H9 (cell line): ENCODE data around the gene PIP4K2A. TPM values are rescaled to one million over a fixed set of nuclear protein-coding genes. Genes with fewer than 3 reads are reported as not detected.
"Not testable (repeated sequence)": the region's sequence is repeated elsewhere in the genome, so short reads cannot be mapped to it uniquely, and the experiment has no call there.

Source experiments
- DNase-seq: peaks from one replicate; pipeline ENCODE4 v3.0.0-alpha.2; 2017
- H2AFZ ChIP-seq: one replicate; pipeline ENCODE4 v1.6.1; 2013; ENCODE audit warnings: mild to moderate bottlenecking, low read length, control low read depth, moderate library complexity
- H2AK5ac ChIP-seq: 2 replicates; pipeline ENCODE4 v1.6.1; 2013; ENCODE audit warnings: low read length, control low read depth, mixed read lengths; ENCODE audit not compliant: insufficient read length
- H2BK120ac ChIP-seq: one replicate; pipeline ENCODE4 v1.6.1; 2013; ENCODE audit warnings: low read depth, mild to moderate bottlenecking, low read length, control low read depth, inconsistent platforms; ENCODE audit not compliant: poor library complexity, severe bottlenecking
- H2BK12ac ChIP-seq: 2 replicates; pipeline ENCODE4 v1.6.1; 2013; ENCODE audit warnings: low read length, control low read depth, mixed read lengths, low read depth; ENCODE audit not compliant: insufficient read length
- H2BK15ac ChIP-seq: 2 replicates; pipeline ENCODE4 v1.6.1; 2013; ENCODE audit warnings: low read depth, low read length, control low read depth
- H2BK20ac ChIP-seq: one replicate; pipeline ENCODE4 v1.6.1; 2013; ENCODE audit warnings: low read depth, mild to moderate bottlenecking, low read length, control low read depth, inconsistent platforms; ENCODE audit not compliant: poor library complexity, severe bottlenecking
- H2BK5ac ChIP-seq: 2 replicates; pipeline ENCODE4 v1.6.1; 2013; ENCODE audit warnings: low read length, control low read depth, mixed read lengths; ENCODE audit not compliant: insufficient read length
- H3K14ac ChIP-seq: 2 replicates; pipeline ENCODE4 v1.6.1; 2013; ENCODE audit warnings: low read length, control low read depth; ENCODE audit not compliant: insufficient read depth
- H3K18ac ChIP-seq: 2 replicates; pipeline ENCODE4 v1.6.1; 2013; ENCODE audit warnings: low read depth, mild to moderate bottlenecking, mixed read lengths, low read length, control low read depth; ENCODE audit not compliant: insufficient read length
- H3K23ac ChIP-seq: 2 replicates; pipeline ENCODE4 v1.6.1; 2013; ENCODE audit warnings: low read length, control low read depth, mixed read lengths, low read depth; ENCODE audit not compliant: insufficient read length
- H3K23me2 ChIP-seq: 2 replicates; pipeline ENCODE4 v1.6.1; 2013; ENCODE audit warnings: low read depth, mild to moderate bottlenecking, mixed read lengths, low read length, control low read depth; ENCODE audit not compliant: insufficient read length, poor library complexity, severe bottlenecking
- H3K27ac ChIP-seq: 2 replicates; pipeline ENCODE4 v1.5.1; 2013; ENCODE audit warnings: low read length, control low read depth, mixed read lengths, low read depth; ENCODE audit not compliant: insufficient read length
- H3K27me3 ChIP-seq: 2 replicates; pipeline ENCODE4 v1.6.1; 2013; ENCODE audit warnings: low read length, control low read depth, inconsistent platforms; ENCODE audit not compliant: insufficient read depth
- H3K4ac ChIP-seq: 2 replicates; pipeline ENCODE4 v1.6.1; 2013; ENCODE audit warnings: low read depth, mild to moderate bottlenecking, control low read depth, inconsistent platforms, low read length, moderate library complexity
- H3K4me1 ChIP-seq: 2 replicates; pipeline ENCODE4 v1.6.1; 2013; ENCODE audit warnings: low read length, control low read depth, inconsistent platforms; ENCODE audit not compliant: insufficient read depth
- H3K4me2 ChIP-seq: 2 replicates; pipeline ENCODE4 v1.6.1; 2013; ENCODE audit warnings: low read length, control low read depth, mixed read lengths; ENCODE audit not compliant: insufficient read length, insufficient read depth
- H3K56ac ChIP-seq: 2 replicates; pipeline ENCODE4 v1.6.1; 2013; ENCODE audit warnings: low read depth, mild to moderate bottlenecking, mixed read lengths, low read length, control low read depth; ENCODE audit not compliant: insufficient read length
- H3K79me1 ChIP-seq: 2 replicates; pipeline ENCODE4 v1.6.1; 2013; ENCODE audit warnings: low read depth, mild to moderate bottlenecking, moderate library complexity, low read length, control low read depth, inconsistent platforms; ENCODE audit not compliant: insufficient read depth, poor library complexity, severe bottlenecking
- H3K79me2 ChIP-seq: 2 replicates; pipeline ENCODE4 v1.6.1; 2013; ENCODE audit warnings: low read length, control low read depth, inconsistent platforms; ENCODE audit not compliant: insufficient read depth
- H3K9ac ChIP-seq: 2 replicates; pipeline ENCODE4 v1.6.1; 2013; ENCODE audit warnings: low read length, control low read depth, mixed read lengths; ENCODE audit not compliant: insufficient read length; ENCODE audit errors: extremely low read depth
- H3K9me3 ChIP-seq: one replicate; pipeline ENCODE4 v1.6.1; 2013; ENCODE audit warnings: low read depth, low read length, inconsistent platforms; ENCODE audit not compliant: control insufficient read depth
- H3T11ph ChIP-seq: one replicate; pipeline ENCODE4 v1.6.1; 2013; ENCODE audit warnings: mild to moderate bottlenecking, low read length, control low read depth, inconsistent platforms
- H4K20me1 ChIP-seq: one replicate; pipeline ENCODE4 v1.6.1; 2013; ENCODE audit not compliant: control insufficient read depth, insufficient read length, insufficient read depth
- H4K5ac ChIP-seq: 2 replicates; pipeline ENCODE4 v1.6.1; 2013; ENCODE audit warnings: low read depth, mild to moderate bottlenecking, mixed read lengths, low read length, control low read depth; ENCODE audit not compliant: insufficient read length
- H4K8ac ChIP-seq: replicated peaks from 2 replicates; pipeline ENCODE4 v1.6.1; 2013; ENCODE audit warnings: low read length, control low read depth, mixed read lengths, low read depth; ENCODE audit not compliant: insufficient read length
- H4K91ac ChIP-seq: 2 replicates; pipeline ENCODE4 v1.6.1; 2013; ENCODE audit warnings: low read depth, mild to moderate bottlenecking, moderate library complexity, mixed read lengths, low read length, control low read depth; ENCODE audit not compliant: insufficient read length
- H3K27ac Mint-ChIP-seq, 3 experiments: 2 replicates in 2 of 3; 3 replicates in 1 of 3; pipeline ENCODE4 v1.8.0; 2020 to 2021; ENCODE audit warnings: mixed read lengths in 3 of 3, mild to moderate bottlenecking in 1 of 3, moderate library complexity in 1 of 3
- H3K27me3 Mint-ChIP-seq: 2 replicates; pipeline ENCODE4 v1.8.0; 2021; ENCODE audit warnings: low read depth, mild to moderate bottlenecking, moderate library complexity, mixed read lengths
- H3K36me3 Mint-ChIP-seq, 3 experiments: 2 replicates in 2 of 3; 3 replicates in 1 of 3; pipeline ENCODE4 v1.8.0; 2020 to 2021; ENCODE audit warnings: low read depth in 3 of 3, mixed read lengths in 3 of 3; ENCODE audit not compliant: insufficient read depth in 1 of 3
- H3K4me1 Mint-ChIP-seq, 2 experiments: 2 replicates each; pipeline ENCODE4 v1.8.0; 2020; ENCODE audit warnings: mixed read lengths in 2 of 2
- H3K4me3 Mint-ChIP-seq, 2 experiments: 2 replicates in 1 of 2; 3 replicates in 1 of 2; pipeline ENCODE4 v1.8.0; 2020 to 2021; ENCODE audit warnings: mild to moderate bottlenecking in 2 of 2, mixed read lengths in 2 of 2, moderate library complexity in 1 of 2
- H3K9me3 Mint-ChIP-seq, 2 experiments: 2 replicates in 1 of 2; 3 replicates in 1 of 2; pipeline ENCODE4 v1.8.0; 2020; ENCODE audit warnings: mild to moderate bottlenecking in 2 of 2, mixed read lengths in 2 of 2, moderate library complexity in 1 of 2
- total RNA-seq: library from RNA; stranded (reverse); gene quantifications from 2 replicates; pipeline ENCODE4 v1.2.1, GENCODE V29; 2021

Gene PIP4K2A
- total RNA-seq, 1 experiment from 2014 or later: 33.6 TPM

DNA sequence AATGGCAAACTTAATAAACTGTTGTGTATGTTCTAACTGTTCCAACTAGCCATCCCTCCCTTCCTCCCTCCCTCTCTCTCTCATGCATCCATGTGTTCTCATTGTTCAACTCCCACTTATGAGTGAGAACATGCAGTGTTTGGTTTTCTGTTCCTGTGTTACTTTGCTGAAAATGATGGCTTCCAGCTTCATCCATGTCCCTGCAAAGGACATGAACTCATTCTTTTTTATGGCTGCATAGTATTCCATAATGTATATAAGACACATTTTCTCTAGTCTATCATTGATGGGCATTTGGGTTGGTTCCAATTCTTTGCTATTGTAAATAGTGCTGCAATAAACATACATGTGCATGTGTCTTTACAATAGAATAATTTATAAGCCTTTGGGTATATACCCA, 193.7 kb downstream of the PIP4K2A start:
- H4K20me1 ChIP-seq, H3K27ac ChIP-seq, H3K4me2 ChIP-seq, H4K8ac ChIP-seq, H2AK5ac ChIP-seq, H3K23me2 ChIP-seq, H2BK5ac ChIP-seq, H3T11ph ChIP-seq, H2BK120ac ChIP-seq, H4K91ac ChIP-seq, H3K27me3 ChIP-seq, H3K4ac ChIP-seq, H2BK20ac ChIP-seq, H3K4me3 Mint-ChIP-seq, H3K56ac ChIP-seq, H3K4me1 Mint-ChIP-seq, H3K14ac ChIP-seq, H3K23ac ChIP-seq, H3K27ac Mint-ChIP-seq, H4K5ac ChIP-seq, H2AFZ ChIP-seq, H3K9ac ChIP-seq, H2BK15ac ChIP-seq, H3K9me3 ChIP-seq, H3K18ac ChIP-seq, DNase-seq, H2BK12ac ChIP-seq, H3K4me1 ChIP-seq, H3K79me1 ChIP-seq, H3K79me2 ChIP-seq: not testable (repeated sequence)
- peaks cover 0 to 12% (median 2%) of the 10 kb centered on the region in 3 experiments; a peak in 2 of 7 replicates for H3K36me3 Mint-ChIP-seq
- H3K9me3 Mint-ChIP-seq: peaks cover 27 to 32% of the 10 kb centered on the region in 2 experiments
- peaks cover 73% of the 10 kb centered on the region for H3K27me3 Mint-ChIP-seq
